VCaP (cell line): ENCODE results near the gene BRPF1.

Experiments used
- H3K27ac ChIP-seq: fragments of 450-650 bp; 2 replicates; pipeline ENCODE4 v1.5.1; 2017
- TF ChIP-seq, protein P1 (sequence below): fragments of 450-650 bp; conservative IDR thresholded peaks from 2 replicates; pipeline ENCODE4 v1.5.1; 2017; ENCODE audit warnings: mild to moderate bottlenecking, moderate library complexity

BRPF1 gene

GRCh38 chr3:9739181-9739580 is 7.6 kb downstream of the BRPF1 start:
- TF ChIP-seq, protein P1, sequence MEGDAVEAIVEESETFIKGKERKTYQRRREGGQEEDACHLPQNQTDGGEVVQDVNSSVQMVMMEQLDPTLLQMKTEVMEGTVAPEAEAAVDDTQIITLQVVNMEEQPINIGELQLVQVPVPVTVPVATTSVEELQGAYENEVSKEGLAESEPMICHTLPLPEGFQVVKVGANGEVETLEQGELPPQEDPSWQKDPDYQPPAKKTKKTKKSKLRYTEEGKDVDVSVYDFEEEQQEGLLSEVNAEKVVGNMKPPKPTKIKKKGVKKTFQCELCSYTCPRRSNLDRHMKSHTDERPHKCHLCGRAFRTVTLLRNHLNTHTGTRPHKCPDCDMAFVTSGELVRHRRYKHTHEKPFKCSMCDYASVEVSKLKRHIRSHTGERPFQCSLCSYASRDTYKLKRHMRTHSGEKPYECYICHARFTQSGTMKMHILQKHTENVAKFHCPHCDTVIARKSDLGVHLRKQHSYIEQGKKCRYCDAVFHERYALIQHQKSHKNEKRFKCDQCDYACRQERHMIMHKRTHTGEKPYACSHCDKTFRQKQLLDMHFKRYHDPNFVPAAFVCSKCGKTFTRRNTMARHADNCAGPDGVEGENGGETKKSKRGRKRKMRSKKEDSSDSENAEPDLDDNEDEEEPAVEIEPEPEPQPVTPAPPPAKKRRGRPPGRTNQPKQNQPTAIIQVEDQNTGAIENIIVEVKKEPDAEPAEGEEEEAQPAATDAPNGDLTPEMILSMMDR, result no peak
- no peak overlapping the region for H3K27ac ChIP-seq

GRCh38 chr3:9742560-9742959 is 11.0 kb downstream of the BRPF1 start:
- H3K27ac ChIP-seq, result no peak overlapping the region
- TF ChIP-seq, protein P1, result no peak

DNA sequence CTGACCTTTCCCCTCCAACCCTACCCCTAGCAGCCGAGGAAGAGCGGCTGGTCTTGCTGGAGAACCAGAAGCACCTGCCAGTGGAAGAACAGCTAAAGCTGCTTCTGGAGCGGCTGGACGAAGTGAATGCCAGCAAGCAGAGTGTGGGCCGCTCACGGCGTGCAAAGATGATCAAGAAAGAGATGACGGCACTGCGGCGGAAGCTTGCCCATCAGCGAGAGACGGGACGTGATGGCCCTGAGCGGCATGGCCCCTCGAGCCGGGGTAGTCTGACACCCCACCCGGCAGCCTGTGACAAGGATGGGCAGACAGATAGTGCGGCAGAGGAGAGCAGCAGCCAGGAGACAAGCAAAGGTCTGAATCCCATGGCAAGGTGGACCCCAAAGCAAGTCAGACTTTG is 12.0 kb downstream of the BRPF1 start:
- TF ChIP-seq, protein P1, result no peak
- no peak overlapping the region for H3K27ac ChIP-seq

DNA sequence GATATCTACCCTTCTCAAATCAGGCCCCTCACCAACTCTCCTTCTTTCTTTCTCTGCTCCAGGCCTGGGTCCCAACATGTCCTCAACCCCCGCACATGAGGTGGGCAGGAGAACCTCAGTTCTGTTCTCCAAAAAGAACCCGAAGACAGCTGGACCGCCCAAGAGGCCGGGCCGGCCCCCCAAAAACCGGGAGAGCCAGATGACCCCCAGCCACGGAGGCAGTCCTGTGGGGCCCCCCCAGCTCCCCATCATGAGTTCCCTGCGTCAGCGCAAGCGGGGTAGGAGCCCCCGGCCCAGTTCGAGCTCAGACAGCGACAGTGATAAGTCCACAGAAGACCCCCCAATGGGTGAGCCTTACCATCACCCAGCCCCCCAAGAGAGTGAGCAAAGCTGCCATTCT is 12.6 kb downstream of the BRPF1 start:
- H3K27ac ChIP-seq, result no peak overlapping the region
- TF ChIP-seq, protein P1, result no peak

- no peak overlapping the region for H3K27ac ChIP-seq
- TF ChIP-seq, protein P1, result no peak
Measured at GRCh38 chr3:9745521-9745920, 14.0 kb downstream of the BRPF1 start.

GRCh38 chr3:9746330-9746729 is 14.8 kb downstream of the BRPF1 start:
- H3K27ac ChIP-seq, result no peak overlapping the region
- TF ChIP-seq, protein P1, result no peak

DNA sequence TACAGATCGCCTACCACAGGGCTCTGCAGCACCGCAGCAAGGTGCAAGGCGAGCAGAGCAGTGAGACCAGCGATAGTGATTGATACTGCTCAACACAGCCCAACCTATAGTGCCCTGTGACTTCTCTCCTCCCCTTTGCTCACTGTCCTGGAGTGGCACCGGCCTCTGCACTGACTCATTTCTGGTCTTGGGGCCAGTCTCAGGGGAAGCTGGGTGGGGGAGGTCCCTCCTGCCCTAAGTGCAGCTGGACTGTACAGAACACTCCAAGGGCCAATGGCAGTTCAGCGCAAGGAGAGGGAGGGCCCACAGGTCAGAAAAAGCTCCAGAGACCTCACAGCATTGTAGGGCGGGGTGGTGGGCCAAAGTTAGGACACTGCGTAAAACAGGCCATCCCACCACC is 15.7 kb downstream of the BRPF1 start:
- H3K27ac ChIP-seq, result no peak overlapping the region

More for the DNA sequence above, 15.7 kb downstream of the BRPF1 start:
- TF ChIP-seq, protein P1, result no peak
